OCI-LY1 (cell line): ENCODE results near the gene PTPRU.

ENCODE experiments used
- EZH2 ChIP-seq: fragments of 200-600 bp; sonication (generic), shearing (Covaris generic); IDR thresholded peaks from 2 replicates; pipeline ENCODE4 v1.8.0; 2017; ENCODE audit warnings: borderline replicate concordance, mixed run types, mild to moderate bottlenecking, antibody characterized with exemption, low read length, moderate library complexity, mixed read lengths
- TF ChIP-seq, protein P1 (sequence below): fragments of 200-600 bp; sonication (generic), shearing (Covaris generic); IDR thresholded peaks from 2 replicates; pipeline ENCODE4 v1.5.1; 2017; ENCODE audit warnings: mild to moderate bottlenecking, antibody characterized with exemption, low read length, moderate library complexity, mixed read lengths

DNA sequence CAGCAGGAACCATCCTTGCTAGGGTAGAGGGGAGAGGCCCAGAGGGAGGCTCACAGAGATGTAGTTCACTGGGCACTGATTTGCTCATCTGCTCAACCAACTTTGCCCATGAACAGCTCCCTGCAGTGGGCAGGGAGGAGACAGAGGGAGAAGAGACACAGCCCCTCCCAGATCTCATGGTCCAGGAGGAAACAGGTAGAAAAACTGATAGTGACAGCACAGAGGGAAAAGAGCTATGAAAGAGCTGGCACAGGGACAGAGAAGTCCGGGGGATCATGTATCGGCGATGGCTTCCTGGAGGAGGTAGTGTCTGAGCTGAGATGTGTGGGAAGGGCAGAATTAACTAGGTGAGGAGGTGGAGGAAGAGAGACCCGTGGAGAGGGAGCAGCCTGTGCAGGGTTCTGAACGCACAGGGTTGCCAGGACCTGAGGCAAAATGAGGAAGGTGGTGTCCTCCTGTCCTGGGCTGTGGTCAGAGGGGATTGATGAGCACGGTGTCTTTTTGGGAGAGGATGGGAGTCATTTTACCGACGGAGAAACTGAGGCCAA lies 85.9 kb downstream of the PTPRU start:
- TF ChIP-seq, protein P1, sequence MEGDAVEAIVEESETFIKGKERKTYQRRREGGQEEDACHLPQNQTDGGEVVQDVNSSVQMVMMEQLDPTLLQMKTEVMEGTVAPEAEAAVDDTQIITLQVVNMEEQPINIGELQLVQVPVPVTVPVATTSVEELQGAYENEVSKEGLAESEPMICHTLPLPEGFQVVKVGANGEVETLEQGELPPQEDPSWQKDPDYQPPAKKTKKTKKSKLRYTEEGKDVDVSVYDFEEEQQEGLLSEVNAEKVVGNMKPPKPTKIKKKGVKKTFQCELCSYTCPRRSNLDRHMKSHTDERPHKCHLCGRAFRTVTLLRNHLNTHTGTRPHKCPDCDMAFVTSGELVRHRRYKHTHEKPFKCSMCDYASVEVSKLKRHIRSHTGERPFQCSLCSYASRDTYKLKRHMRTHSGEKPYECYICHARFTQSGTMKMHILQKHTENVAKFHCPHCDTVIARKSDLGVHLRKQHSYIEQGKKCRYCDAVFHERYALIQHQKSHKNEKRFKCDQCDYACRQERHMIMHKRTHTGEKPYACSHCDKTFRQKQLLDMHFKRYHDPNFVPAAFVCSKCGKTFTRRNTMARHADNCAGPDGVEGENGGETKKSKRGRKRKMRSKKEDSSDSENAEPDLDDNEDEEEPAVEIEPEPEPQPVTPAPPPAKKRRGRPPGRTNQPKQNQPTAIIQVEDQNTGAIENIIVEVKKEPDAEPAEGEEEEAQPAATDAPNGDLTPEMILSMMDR: no peak
- no peak for TF ChIP-seq EZH2
